LNCAP (cell line): ENCODE data around the gene LPO.

Experiments used
- TF ChIP-seq, protein P1 (sequence below): fragments of 450-650 bp; IDR thresholded peaks from 2 replicates; pipeline ENCODE4 v1.5.1; 2017; ENCODE audit warnings: mild to moderate bottlenecking

The LPO gene

GRCh38 chr17:58269557-58270291 is 31.3 kb downstream of the LPO start:
- TF ChIP-seq, protein P1, sequence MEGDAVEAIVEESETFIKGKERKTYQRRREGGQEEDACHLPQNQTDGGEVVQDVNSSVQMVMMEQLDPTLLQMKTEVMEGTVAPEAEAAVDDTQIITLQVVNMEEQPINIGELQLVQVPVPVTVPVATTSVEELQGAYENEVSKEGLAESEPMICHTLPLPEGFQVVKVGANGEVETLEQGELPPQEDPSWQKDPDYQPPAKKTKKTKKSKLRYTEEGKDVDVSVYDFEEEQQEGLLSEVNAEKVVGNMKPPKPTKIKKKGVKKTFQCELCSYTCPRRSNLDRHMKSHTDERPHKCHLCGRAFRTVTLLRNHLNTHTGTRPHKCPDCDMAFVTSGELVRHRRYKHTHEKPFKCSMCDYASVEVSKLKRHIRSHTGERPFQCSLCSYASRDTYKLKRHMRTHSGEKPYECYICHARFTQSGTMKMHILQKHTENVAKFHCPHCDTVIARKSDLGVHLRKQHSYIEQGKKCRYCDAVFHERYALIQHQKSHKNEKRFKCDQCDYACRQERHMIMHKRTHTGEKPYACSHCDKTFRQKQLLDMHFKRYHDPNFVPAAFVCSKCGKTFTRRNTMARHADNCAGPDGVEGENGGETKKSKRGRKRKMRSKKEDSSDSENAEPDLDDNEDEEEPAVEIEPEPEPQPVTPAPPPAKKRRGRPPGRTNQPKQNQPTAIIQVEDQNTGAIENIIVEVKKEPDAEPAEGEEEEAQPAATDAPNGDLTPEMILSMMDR, result no peak

- TF ChIP-seq, protein P1, result no peak
Measured at GRCh38 chr17:58270476-58271215, 32.3 kb downstream of the LPO start.

DNA sequence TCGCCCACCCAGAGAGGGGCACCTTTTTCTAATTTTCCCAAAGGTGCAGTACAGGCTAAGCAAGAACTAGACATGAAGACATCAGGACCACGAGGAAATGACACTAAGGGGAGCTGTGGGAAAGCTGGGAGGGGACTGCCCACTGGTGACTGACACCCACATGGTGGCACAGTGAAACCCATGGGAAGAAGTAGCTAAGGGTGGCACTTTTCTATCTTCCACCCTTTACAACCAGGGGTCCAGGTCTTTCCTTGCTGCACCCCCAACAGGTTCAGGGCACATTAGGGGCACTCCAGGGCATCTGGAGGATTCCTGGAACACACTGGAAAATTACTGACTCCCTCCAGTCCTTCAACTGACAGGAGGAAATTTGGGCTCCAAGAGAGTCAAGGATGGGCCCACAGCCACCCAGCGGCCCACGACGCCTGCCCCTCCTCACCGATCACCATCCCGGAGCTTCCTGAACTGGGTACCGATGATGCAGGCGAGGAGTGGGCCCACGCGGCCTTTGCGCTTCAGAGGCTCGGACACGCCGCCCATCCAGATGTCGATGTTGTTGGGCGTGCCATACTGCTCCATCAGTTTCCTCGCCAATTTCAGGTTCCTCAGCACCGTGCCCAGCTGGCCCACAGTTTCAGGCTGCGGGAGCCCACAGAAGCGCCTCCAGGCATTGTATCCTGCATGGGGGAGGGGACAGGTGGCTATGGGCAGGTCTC is 33.0 kb downstream of the LPO start:
- TF ChIP-seq, protein P1, result no peak

- TF ChIP-seq, protein P1, result no peak
Measured at GRCh38 chr17:58272367-58273280, 34.2 kb downstream of the LPO start.

- TF ChIP-seq, protein P1, result no peak
Measured at GRCh38 chr17:58273453-58274104, 35.2 kb downstream of the LPO start.

- TF ChIP-seq, protein P1, result no peak
Measured at GRCh38 chr17:58275417-58275816, 37.0 kb downstream of the LPO start.
